22Rv1 (cell line): ENCODE measurements around the gene TCF23.

Experiments
- CTCF ChIP-seq: fragments of 450-650 bp; IDR thresholded peaks from 2 replicates; pipeline ENCODE4 v1.5.1; 2017; ENCODE audit warnings: mild to moderate bottlenecking
- ZFX ChIP-seq: fragments of 450-650 bp; IDR thresholded peaks from 2 replicates; pipeline ENCODE4 v1.6.1; 2017; ENCODE audit warnings: antibody characterized with exemption, borderline replicate concordance

GRCh38 chr2:27203741-27204140 lies 54.9 kb downstream of the TCF23 start:
- TF ChIP-seq CTCF (no peak), ZFX (no peak)
